HG02623 (cell line): ENCODE data around the gene GOLGA6B.
"Not testable (repeated sequence)": the region's sequence is repeated elsewhere in the genome, so short reads cannot be mapped to it uniquely, and the experiment has no call there.

Experiments
- ATAC-seq: cut with Tn5 transposase; IDR thresholded peaks from one replicate; pipeline ENCODE4 v1.9.1; 2021; ENCODE audit warnings: moderate library complexity; ENCODE audit not compliant: unreplicated experiment

The GOLGA6B gene

DNA sequence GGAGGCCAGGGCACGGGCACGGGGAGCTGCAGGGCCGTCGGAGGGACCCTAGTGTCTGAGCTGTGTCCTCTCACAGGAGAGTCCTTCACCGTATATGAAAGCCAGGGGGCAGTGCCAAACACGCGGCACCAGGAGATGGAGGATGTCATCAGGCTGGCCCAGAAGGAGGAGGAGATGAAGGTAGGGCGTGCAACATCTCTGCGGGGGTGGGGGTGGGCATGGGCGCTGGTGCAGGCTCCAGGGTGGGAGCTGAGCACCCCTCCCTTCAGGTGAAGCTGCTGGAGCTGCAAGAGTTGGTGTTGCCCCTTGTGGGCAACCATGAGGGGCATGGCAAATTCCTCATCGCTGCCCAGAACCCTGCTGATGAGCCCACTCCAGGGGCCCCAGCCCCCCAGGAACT is 11.2 kb downstream of the GOLGA6B start:
- not testable (repeated sequence) for ATAC-seq

DNA sequence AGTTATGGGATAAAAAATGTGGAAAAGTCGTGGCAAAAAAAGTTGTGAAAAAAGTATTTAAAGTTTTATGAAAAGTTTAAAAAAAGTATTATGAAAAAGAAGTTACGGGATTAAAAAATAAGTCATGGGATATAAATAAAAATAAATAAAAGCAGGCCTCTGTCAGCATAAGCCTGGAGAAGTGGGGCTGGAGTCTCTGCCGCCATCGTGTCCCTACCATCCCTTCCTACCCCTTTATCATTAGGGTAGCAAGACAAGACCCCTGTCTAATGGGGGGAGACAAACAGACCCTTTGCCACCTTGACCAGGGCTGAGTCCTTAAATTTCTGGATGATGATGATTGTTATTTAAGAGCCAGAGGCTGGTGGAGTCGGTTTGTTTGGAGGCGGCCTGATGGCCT is 15.3 kb downstream of the GOLGA6B start:
- not testable (repeated sequence) for ATAC-seq

DNA sequence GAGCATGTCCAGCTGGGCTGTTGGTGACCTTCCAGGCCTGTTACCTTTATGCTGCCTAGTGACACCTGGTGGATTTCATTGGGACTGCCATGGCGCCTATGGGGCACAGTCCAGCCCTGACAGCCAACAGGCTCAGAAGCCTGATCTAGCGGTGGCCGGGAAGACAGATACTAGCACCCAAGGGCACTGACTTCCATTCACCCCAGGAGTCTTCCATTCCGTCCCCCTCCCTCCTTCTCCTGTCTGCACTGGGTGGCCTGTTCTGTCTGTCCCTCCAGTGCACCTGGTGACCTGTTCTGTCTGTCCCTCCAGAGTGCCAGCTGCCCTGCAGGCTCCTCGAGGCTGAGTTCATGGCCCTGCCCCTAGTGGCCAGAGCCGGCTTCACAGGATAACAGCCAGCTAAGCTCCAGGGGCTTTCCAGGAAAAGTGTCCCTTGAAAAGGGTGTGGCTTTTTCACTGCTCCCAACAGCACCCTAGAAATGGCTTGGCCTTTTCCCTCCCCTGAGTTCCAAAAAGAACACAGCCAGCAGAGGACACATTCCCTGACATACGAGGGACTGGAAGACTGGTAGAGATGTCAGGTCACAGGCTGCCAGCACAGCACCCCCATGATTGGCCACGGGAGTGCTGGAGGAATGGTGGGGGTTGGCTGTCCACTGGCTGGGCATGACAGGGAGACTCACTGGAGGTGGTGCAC is 16.3 kb downstream of the GOLGA6B start:
- peak; percentile 88 for ATAC-seq

DNA sequence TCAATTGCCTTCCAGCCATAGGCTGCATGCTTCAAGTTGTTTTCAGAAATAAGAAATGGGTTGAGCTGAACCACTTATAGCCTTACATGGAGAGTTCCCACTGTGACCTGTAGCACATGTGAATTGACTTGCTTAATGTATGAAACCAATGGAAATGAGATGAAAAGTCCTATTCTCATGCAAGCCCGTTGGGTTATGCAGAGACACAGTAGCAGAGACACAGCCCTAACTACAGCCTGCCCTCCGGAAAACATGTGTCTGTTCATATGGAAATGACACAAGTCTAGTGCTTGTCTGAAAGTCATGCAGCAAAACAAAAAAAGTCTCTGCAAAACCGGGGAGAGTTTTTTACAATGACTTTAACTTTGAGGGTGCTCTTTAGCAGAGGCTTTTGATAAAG is 17.0 kb downstream of the GOLGA6B start:
- ATAC-seq = no peak

DNA sequence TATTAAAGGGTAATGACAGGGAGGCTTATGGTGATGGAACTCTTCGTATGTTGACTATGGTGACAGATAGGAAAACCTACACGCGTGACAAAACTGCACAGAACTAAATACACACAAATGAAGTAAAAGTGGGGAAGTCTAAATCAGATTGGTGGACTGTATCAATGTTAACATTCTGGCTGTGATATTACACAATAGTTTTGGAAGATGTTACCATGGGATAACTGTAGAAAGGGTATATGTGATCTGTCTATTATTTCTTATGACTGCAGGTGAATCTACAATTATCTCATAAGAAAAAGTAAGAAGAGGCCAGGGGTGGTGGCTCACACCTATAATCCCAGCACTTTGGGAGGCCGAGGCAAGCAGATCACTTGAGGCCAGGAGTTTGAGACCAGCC is 22.3 kb downstream of the GOLGA6B start:
- ATAC-seq = no peak

DNA sequence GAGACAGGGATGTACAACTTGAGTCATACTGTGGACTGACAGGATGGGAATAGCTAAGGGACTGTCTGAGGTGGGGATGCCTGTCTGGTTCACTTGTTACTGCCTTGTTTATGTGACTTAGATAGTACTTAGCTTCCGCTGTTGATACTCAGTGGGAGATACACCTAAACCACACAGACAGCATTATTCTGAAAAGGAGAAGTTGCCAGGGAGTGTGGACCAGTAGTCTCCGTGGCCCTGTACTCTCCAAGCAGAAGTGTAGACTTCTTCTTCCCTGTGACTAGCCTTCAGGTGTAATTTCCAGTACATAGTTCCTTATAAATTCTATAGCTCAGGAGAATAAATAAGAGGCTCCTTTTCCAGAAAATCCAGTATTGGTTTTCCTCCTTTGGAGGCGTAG is 26.4 kb downstream of the GOLGA6B start:
- no peak for ATAC-seq

DNA sequence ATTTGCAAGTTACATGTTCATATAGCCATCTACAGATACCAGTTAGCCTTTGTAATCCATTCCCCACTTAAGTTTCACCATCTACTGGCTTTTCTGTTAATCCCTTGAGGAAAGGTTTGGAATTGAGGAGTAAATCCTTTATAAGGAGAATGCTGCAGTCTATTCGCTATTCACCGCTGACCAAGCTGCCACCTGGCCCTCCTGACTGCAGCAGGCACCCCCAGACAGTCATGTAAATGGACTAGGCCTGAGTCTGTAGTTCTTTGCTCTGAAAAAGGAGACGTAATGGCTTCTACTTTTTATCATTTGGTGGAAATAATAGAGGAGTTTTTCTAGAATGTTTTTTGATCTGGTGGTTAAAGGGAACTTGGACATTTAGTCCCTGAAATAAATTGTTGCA is 28.3 kb downstream of the GOLGA6B start:
- ATAC-seq = no peak

DNA sequence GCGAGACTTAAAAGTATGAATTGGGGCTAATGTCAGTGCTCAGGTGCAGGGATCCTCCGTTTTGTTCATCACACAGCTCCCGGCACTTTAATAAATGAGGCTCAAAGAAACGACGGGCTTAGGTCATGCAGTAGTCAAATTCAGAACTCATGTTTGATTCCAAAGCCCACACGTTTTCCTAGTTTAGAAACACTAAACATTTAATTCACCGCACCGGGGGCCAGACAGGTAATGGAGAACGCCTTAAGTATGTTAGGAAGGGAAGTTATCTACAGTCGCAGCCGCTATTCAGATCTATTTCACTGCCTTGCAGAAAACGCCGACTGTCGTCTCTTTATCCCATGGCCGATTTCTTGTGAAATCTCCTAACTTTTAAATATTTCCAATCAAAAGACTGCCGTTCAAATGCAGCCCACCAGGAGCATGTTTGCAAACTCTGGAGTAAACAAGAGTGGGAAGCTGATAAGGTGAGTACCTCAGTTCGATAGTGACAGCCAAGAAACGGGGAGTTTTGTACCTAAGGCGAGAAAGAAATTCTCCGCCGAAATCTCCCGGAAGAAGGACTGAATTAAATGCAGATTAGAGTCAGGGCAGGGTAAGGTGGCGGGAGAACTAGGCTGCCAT is 30.9 kb downstream of the GOLGA6B start:
- no peak for ATAC-seq

DNA sequence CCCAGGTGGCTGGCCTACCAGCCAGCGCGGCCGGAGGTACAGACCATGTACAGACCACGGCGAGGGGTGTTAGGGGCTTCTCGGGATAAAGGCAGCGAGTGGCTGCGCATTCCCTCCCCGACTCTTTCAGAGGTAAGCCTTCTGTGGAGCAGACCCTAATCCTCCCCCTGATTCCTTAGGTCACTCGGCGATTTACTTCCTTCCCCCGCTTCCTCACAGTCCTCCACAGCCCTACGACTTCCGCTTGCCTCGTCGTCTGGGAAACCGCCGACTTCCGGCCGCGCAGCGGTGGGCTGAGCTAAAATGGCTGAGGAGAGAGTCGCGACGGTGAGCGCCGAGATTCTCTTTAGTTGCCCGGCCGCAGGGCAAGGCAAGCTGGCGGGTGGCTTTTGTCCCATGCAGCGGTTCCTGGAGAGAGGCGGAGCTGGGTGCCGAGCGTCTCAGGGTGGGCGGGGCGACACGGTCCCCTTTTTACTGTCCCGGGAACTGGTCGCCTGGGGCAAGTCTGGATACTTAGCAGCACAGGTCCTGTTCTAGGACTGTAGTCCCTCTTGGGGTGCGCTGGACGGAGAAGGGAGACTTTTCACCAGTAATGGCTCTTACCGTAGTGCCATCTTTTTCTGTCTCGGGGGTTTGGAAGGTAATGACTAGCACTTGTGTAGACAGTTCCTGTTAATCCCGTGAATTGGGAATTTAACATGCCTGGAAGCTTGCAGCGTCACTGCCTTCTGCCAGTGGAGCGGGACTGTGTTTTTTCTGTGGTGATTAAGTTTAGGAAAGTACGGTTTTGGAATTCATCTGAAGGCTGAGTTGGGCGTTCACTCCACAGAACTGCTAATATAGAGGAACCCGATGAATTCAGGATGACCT is 31.7 kb downstream of the GOLGA6B start, which contains the start of the genes BBS4 and HIGD2B:
BBS4 (plus strand) TSS at position 283 of the 870 bp plus-strand sequence; CDS start at position 304, 21 bp downstream.
HIGD2B (minus strand) TSS at position 258 of the 870 bp plus-strand sequence. CDS start 9,808 bp downstream, outside the sequence.
- peak; percentile 94 for ATAC-seq

DNA sequence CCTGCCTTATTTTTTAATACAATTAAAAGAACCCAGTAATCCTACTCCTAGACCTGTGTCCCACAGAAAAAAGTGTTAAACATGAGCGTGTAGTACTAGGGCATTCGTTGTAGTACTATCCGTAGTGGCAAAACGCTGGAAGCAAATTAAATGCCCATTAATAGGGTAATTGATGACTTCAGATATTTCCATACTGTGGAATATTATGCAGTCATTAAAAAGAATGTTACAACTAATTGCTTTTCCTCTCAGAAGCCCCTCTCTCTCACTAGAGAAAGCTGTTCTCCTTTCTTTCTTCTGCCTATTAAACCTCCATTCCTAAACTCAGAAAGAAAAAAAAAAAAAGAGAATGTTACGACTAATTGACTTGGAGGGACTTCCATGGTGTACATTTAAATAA is 34.2 kb downstream of the GOLGA6B start:
- no peak for ATAC-seq

DNA sequence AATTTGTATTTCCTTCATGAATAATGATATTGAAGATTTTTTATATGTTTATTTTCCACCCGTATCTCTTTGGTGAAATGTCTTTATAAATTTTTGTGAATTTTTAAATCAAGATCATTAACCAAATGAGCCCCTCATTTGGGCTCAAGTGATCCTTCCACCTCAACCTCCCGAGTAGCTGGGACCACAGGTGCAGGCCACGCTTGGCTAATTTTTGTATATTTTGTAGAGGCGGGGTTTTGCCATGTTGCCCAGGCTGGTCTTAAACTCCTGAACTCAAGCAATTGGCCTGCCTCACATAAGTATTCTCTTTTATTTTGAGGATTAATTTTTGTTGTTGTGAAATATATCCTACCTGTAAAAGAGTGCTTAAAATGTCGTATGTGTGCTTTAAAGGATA is 36.4 kb downstream of the GOLGA6B start:
- no peak for ATAC-seq

DNA sequence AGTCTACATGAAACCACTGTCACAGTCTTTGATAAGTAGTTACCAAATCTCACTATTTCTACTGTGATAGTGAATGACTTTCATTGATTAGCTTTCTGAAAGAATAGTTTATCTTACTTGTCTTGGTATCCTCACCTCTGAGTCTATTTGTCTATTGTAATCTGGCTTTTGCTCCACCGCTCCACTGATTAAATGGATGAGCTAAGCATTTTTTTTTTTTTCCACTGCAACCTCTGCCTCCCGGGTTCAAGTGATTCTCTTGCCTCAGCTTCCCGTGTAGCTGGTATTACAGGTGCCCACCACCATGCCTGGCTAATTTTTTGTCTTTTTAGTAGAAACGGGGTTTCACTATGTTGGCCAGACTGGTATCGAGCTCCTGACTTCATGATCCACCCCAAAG is 44.4 kb downstream of the GOLGA6B start:
- ATAC-seq = no peak

DNA sequence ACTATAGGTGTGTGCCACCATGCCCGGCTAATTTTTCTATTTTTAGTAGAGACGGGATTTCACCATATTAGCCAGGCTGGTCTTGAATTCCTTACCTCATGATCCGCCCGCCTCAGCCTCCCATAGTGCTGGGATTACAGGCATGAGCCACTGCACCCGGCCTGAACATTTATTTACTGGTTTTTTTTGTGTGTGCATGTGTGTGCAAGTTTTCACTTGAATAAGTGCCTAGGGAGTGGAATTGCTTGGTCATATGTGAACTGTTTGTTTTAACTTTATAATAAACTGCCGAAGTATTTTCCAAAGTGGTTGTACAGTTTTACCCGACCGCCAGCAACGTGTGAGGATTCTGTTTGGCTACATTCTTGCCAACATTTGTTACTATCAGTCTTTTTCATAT is 45.6 kb downstream of the GOLGA6B start:
- no peak for ATAC-seq

DNA sequence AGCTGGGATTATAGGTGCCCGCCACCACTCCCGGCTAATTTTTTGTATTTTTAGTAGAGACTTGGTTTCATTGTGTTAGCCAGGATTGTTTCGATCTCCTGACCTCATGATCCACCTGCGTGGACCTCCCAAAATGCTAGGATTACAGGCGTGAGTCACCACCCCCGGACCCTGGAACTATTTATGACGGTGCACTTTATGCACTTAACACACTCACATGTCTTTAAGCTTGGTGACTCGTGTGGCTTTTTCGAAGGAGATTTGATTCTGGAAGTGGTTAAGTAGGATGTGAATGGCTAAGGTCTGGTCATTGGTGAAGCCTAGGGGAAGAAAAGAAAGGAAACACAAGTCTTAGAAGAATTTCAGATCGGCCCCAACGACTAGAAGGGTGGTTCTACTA is 51.8 kb downstream of the GOLGA6B start:
- ATAC-seq = no peak

DNA sequence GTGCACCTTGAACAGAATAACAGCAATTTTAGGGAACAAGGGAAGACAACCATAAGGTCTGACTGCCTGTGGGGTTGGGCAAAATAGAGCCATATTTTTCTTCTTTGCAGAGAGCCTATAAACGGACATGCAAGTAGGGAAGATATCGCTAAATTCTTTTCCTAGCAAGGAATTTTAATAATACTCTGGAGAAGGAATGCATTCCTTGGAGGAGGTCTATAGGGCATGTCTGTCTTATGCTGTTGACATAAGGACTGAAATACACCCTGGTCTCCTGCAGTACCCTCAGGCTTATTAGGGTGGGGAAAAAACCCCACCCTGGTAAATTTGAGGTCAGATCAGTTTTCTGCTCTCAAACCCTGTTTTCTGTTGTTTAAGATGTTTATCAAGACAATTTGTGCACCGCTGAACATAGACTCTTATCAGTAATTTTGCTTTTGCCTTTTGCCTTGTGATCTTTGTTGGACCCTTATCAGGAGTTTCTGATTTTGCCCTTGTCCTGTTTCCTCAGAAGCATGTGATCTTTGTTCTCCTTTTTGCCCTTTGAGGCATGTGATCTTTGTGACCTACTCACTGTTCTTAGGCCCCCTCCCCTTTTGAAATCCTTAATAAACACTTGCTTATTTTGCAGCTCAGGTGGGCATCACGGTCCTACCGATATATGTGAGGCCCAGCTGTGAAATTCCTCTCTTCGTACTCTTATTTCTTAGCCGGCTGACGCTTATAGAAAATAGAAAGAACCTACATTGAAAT is 54.2 kb downstream of the GOLGA6B start:
- ATAC-seq = not testable (repeated sequence)
